ENCODE results near the gene PLA2G4D. TPM values are rescaled to one million over a fixed set of nuclear protein-coding genes. Genes with fewer than 3 reads are reported as not detected.

The PLA2G4D gene
- total RNA-seq, 1 donor from 2014 or later = not detected

DNA sequence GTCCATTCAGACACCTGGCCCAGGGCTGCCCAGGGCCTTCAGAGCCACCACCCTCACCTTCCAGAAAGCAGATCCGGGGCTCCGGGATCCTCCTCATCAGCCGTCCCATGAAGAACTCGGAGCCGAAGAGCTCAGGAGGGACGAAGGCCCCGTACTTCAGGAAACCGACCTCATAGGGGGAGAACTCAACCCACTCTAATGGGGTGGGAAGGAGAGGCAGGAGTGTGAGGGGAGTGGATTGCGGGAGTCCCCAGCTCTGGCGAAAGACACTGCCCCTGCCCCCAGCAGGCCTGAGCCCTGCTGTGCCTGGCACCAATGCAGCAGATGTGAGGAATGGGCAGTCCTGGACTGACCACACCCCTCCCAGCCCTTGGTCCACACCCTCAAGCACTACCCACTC is 22.6 kb downstream of the PLA2G4D start:
- Mint-ChIP-seq H3K27ac (ENCODE audit: unreplicated experiment) (no peak overlapping the region), H3K36me3 (ENCODE audit: low read depth) (no peaks in the 10 kb centered on the region), H3K27me3 (ENCODE audit: low read depth) (no peaks in the 10 kb centered on the region), H3K4me3 (no peak overlapping the region), H3K4me1 (peaks cover under 1% of the 10 kb centered on the region), H3K9me3 (no peaks in the 10 kb centered on the region)
- DNase-seq (ENCODE audit: low read depth, low spot score) = no peak
- TF ChIP-seq, protein P1, sequence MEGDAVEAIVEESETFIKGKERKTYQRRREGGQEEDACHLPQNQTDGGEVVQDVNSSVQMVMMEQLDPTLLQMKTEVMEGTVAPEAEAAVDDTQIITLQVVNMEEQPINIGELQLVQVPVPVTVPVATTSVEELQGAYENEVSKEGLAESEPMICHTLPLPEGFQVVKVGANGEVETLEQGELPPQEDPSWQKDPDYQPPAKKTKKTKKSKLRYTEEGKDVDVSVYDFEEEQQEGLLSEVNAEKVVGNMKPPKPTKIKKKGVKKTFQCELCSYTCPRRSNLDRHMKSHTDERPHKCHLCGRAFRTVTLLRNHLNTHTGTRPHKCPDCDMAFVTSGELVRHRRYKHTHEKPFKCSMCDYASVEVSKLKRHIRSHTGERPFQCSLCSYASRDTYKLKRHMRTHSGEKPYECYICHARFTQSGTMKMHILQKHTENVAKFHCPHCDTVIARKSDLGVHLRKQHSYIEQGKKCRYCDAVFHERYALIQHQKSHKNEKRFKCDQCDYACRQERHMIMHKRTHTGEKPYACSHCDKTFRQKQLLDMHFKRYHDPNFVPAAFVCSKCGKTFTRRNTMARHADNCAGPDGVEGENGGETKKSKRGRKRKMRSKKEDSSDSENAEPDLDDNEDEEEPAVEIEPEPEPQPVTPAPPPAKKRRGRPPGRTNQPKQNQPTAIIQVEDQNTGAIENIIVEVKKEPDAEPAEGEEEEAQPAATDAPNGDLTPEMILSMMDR (conservative IDR thresholded peaks at IDR 0.05) = no peak

DNA sequence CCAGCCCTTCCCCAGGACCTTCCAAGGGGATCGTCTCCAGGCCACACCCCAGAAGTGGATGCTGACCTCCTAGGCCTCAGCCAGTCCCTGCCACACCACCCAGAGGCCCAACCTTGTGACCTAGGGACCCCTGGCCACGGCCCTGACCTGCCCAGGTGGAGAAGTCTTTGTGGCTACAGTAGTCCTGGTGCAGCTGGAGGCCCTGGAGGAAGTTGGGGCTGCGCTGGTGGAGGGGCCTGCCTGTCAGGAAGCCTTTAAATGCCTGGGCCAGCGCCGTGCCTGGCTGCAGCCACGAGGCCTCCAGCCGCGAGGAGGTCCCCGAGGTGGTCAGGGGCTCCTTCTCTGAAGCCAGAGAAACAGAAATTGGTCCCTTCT is 23.4 kb downstream of the PLA2G4D start:
- TF ChIP-seq, protein P1 (conservative IDR thresholded peaks at IDR 0.05) = no peak
- Mint-ChIP-seq H3K27ac (ENCODE audit: unreplicated experiment) (no peak overlapping the region), H3K9me3 (no peaks in the 10 kb centered on the region), H3K27me3 (ENCODE audit: low read depth) (no peaks in the 10 kb centered on the region), H3K4me1 (peaks cover 8% of the 10 kb centered on the region), H3K4me3 (no peak overlapping the region), H3K36me3 (ENCODE audit: low read depth) (no peaks in the 10 kb centered on the region)
- no peak for DNase-seq (ENCODE audit: low read depth, low spot score)

DNA sequence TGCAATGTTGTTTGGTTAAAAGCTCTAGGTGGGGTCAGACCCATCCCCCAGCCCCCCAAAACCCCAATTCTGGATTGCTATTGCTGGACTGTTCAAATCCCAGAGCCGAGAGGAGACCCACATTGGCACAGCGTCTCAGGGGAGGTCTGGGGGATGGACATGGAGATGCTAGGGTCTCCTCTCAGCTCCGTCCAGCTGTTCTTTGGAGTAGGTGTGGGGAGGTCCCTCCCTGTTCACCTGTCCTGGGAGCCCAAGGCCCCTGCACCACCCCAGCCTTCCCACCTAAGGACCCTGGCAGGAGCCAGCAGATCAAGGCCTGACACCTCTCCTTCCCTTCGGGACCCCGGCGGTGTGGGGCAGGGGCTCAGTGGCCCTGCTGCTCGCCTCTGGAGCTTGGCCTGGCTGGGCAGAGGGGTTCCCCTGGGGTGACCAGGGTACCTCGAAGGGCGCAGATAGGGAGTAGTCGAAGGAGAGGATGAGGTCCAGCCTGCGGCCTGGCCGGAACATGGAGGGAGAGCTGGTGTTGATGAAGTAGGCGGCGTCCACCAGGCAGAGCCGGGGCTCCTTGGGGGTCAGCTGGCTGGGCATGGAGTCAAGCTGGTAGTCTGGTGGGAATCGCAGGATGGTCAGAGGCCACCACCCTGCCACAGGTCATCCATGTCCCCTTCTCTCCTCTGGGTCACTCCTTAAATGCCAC is 23.9 kb downstream of the PLA2G4D start:
- Mint-ChIP-seq H3K27me3 (ENCODE audit: low read depth) (no peaks in the 10 kb centered on the region), H3K4me1 (peaks cover 14% of the 10 kb centered on the region), H3K4me3 (no peak overlapping the region), H3K27ac (ENCODE audit: unreplicated experiment) (no peak overlapping the region), H3K36me3 (ENCODE audit: low read depth) (no peaks in the 10 kb centered on the region), H3K9me3 (no peaks in the 10 kb centered on the region)
- DNase-seq (ENCODE audit: low read depth, low spot score) = no peak
- TF ChIP-seq, protein P1 (conservative IDR thresholded peaks at IDR 0.05) = no peak

DNA sequence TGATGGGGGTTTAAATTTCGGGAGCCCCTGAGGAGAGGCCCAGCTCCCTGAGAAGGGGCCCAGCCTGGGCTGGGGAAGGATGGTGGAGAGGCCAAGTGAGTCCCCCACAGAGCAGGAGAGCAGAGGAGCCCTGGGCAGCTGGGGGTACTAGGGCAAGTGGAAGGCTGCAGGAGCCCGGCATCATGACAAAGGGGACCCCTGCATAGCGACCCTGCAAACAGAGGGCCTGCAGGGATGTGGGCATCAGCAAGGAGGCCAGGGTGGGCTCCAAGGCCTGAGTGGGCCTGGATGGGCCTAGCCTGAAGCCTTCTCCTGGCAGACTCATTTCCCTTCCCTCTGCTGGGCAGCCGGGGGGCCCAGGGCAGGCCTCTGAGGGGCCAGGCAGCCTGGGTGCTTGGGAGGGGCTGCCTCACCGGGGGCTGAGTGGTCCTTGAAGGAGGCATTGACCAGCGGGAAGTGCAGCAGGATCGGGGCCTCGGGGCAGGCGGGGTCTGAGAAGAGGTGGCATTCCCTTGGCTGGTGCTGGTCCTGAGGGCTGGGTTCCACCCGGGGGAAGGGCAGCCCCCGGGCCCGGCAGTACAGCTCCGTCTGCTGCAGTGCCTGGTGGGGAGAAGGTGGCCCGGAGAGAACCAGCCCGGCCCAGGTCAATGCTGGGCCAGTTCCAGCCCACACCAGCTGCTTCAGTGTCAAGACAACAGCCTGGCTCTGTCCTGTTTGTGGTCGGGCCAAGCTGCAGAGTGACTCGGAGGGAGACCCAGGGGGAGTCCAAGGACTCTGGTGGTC is 24.7 kb downstream of the PLA2G4D start:
- Mint-ChIP-seq H3K36me3 (ENCODE audit: low read depth) (no peaks in the 10 kb centered on the region), H3K4me3 (no peak overlapping the region), H3K9me3 (no peaks in the 10 kb centered on the region), H3K27ac (ENCODE audit: unreplicated experiment) (no peak overlapping the region), H3K4me1 (peaks cover 21% of the 10 kb centered on the region), H3K27me3 (ENCODE audit: low read depth) (no peaks in the 10 kb centered on the region)
- TF ChIP-seq, protein P1 (conservative IDR thresholded peaks at IDR 0.05) = no peak
- no peak for DNase-seq (ENCODE audit: low read depth, low spot score)

DNA sequence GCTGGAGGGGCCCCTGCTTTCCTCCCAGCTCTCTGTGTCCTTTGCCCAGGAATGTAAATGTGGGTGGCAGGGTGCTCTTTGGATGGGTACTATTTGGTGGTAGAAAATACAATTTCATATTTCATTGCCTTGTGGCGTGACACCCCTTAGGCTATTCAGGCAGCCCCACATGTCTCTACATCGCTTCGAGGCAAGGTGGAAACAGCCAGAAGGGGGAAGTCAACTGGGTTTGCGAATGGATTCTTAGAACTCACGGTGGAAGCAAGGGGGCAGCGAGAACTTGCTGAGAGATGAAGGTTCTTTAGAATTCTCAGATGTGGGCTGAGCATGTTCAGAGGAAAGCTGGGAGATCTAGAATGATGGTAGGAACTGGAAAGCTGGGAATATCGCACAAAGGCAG is 25.3 kb downstream of the PLA2G4D start:
- H3K9me3 Mint-ChIP-seq = no peaks in the 10 kb centered on the region
- no peaks in the 10 kb centered on the region for H3K36me3 Mint-ChIP-seq (ENCODE audit: low read depth)
- peaks cover 24% of the 10 kb centered on the region for H3K4me1 Mint-ChIP-seq
- H3K27me3 Mint-ChIP-seq (ENCODE audit: low read depth) = no peaks in the 10 kb centered on the region
- no peak overlapping the region for H3K4me3 Mint-ChIP-seq
- TF ChIP-seq, protein P1 (conservative IDR thresholded peaks at IDR 0.05) = no peak
- DNase-seq (ENCODE audit: low read depth, low spot score) = no peak
- peak overlapping the region; percentile 32 for H3K27ac Mint-ChIP-seq (ENCODE audit: unreplicated experiment)

Measured in neural crest cell (in vitro differentiated cells).